GM21528 (cell line): ENCODE data around the gene CAPN2.

Experiments used
- ATAC-seq: cut with Tn5 transposase; IDR thresholded peaks from one replicate; pipeline ENCODE4 v1.9.1; 2021; ENCODE audit warnings: mild to moderate bottlenecking, moderate library complexity; ENCODE audit not compliant: unreplicated experiment, low FRiP score

Gene CAPN2

GRCh38 chr1:223756806-223757700 lies 44.7 kb downstream of the CAPN2 start:
- no peak for ATAC-seq

GRCh38 chr1:223758734-223759133 lies 46.4 kb downstream of the CAPN2 start:
- ATAC-seq, result no peak

GRCh38 chr1:223759273-223759672 lies 46.9 kb downstream of the CAPN2 start:
- no peak for ATAC-seq

- ATAC-seq, result no peak
These were observed 48.5 kb downstream of the CAPN2 start for GRCh38 chr1:223760833-223761232.

GRCh38 chr1:223761411-223761810 lies 49.1 kb downstream of the CAPN2 start:
- ATAC-seq, result no peak

GRCh38 chr1:223763251-223763650 lies 50.9 kb downstream of the CAPN2 start:
- no peak for ATAC-seq

- ATAC-seq, result no peak
These were observed 51.5 kb downstream of the CAPN2 start for GRCh38 chr1:223763881-223764280.

GRCh38 chr1:223765036-223765718 lies 52.8 kb downstream of the CAPN2 start:
- no peak for ATAC-seq

GRCh38 chr1:223765719-223766340 lies 53.5 kb downstream of the CAPN2 start:
- ATAC-seq, result no peak

GRCh38 chr1:223770621-223771315 lies 58.4 kb downstream of the CAPN2 start:
- ATAC-seq, result no peak

GRCh38 chr1:223771469-223771813 lies 59.1 kb downstream of the CAPN2 start:
- ATAC-seq, result no peak

- no peak for ATAC-seq
These were observed 59.8 kb downstream of the CAPN2 start for GRCh38 chr1:223771814-223772770.

GRCh38 chr1:223772771-223773160 lies 60.4 kb downstream of the CAPN2 start:
- ATAC-seq, result no peak

- ATAC-seq, result no peak
These were observed 61.9 kb downstream of the CAPN2 start for GRCh38 chr1:223774134-223774814.

- ATAC-seq, result no peak
These were observed 62.7 kb downstream of the CAPN2 start for GRCh38 chr1:223775054-223775453.

GRCh38 chr1:223775711-223776074 lies 63.4 kb downstream of the CAPN2 start:
- ATAC-seq, result no peak

- no peak for ATAC-seq
These were observed 63.9 kb downstream of the CAPN2 start for GRCh38 chr1:223776075-223776814.

- ATAC-seq, result no peak
These were observed 64.6 kb downstream of the CAPN2 start for GRCh38 chr1:223776826-223777454.
